Activated naive CD4-positive, alpha-beta T cell treated with anti-CD3 and anti-CD28 coated beads, Interleukin-2, amount 50 U/mL, for 24 hours (primary cell): Measurements from ENCODE around the gene PHF21A.

Experiments used
- H3K27ac Mint-ChIP-seq: one replicate; pipeline ENCODE4 v1.8.0; 2021; ENCODE audit warnings: mild to moderate bottlenecking, mixed read lengths
- H3K27me3 Mint-ChIP-seq: one replicate; pipeline ENCODE4 v1.8.0; 2021; ENCODE audit warnings: mixed read lengths
- H3K36me3 Mint-ChIP-seq: one replicate; pipeline ENCODE4 v1.8.0; 2021; ENCODE audit warnings: mixed read lengths
- H3K4me1 Mint-ChIP-seq: one replicate; pipeline ENCODE4 v1.8.0; 2021; ENCODE audit warnings: mixed read lengths
- H3K4me3 Mint-ChIP-seq: one replicate; pipeline ENCODE4 v1.8.0; 2021; ENCODE audit warnings: mild to moderate bottlenecking, mixed read lengths
- H3K9me3 Mint-ChIP-seq: one replicate; pipeline ENCODE4 v1.8.0; 2021; ENCODE audit warnings: mixed read lengths

PHF21A gene

GRCh38 chr11:46069595-46069994, 51.7 kb downstream of the PHF21A start:
- peaks cover 21% of the 10 kb centered on the region for H3K36me3 Mint-ChIP-seq
- H3K27me3 Mint-ChIP-seq: no peaks in the 10 kb centered on the region
- H3K27ac Mint-ChIP-seq: no peak overlapping the region
- H3K9me3 Mint-ChIP-seq: no peaks in the 10 kb centered on the region
- H3K4me1 Mint-ChIP-seq: peaks cover 32% of the 10 kb centered on the region
- no peak overlapping the region for H3K4me3 Mint-ChIP-seq

- H3K27ac Mint-ChIP-seq: no peak overlapping the region
- H3K4me1 Mint-ChIP-seq: peaks cover 35% of the 10 kb centered on the region
- H3K4me3 Mint-ChIP-seq: no peak overlapping the region
- H3K27me3 Mint-ChIP-seq: no peaks in the 10 kb centered on the region
- H3K9me3 Mint-ChIP-seq: no peaks in the 10 kb centered on the region
- peaks cover 36% of the 10 kb centered on the region for H3K36me3 Mint-ChIP-seq
These were observed 54.9 kb downstream of the PHF21A start for GRCh38 chr11:46066335-46066734.

GRCh38 chr11:46065681-46066080, 55.6 kb downstream of the PHF21A start:
- Mint-ChIP-seq H3K27me3 (no peaks in the 10 kb centered on the region), H3K36me3 (peaks cover 41% of the 10 kb centered on the region), H3K27ac (no peak overlapping the region), H3K9me3 (no peaks in the 10 kb centered on the region), H3K4me3 (no peak overlapping the region), H3K4me1 (peaks cover 35% of the 10 kb centered on the region)

GRCh38 chr11:46064221-46064620, 57.0 kb downstream of the PHF21A start:
- H3K4me3 Mint-ChIP-seq: no peak overlapping the region
- no peak overlapping the region for H3K27ac Mint-ChIP-seq
- H3K9me3 Mint-ChIP-seq: no peaks in the 10 kb centered on the region
- peaks cover 35% of the 10 kb centered on the region for H3K4me1 Mint-ChIP-seq
- H3K36me3 Mint-ChIP-seq: peaks cover 39% of the 10 kb centered on the region
- H3K27me3 Mint-ChIP-seq: no peaks in the 10 kb centered on the region

- no peaks in the 10 kb centered on the region for H3K9me3 Mint-ChIP-seq
- H3K4me3 Mint-ChIP-seq: no peak overlapping the region
- H3K4me1 Mint-ChIP-seq: peaks cover 33% of the 10 kb centered on the region
- H3K27ac Mint-ChIP-seq: no peak overlapping the region
- no peaks in the 10 kb centered on the region for H3K27me3 Mint-ChIP-seq
- peaks cover 39% of the 10 kb centered on the region for H3K36me3 Mint-ChIP-seq
These were observed 58.1 kb downstream of the PHF21A start for GRCh38 chr11:46063138-46063537.

- Mint-ChIP-seq H3K4me1 (peaks cover 15% of the 10 kb centered on the region), H3K4me3 (no peak overlapping the region), H3K9me3 (no peaks in the 10 kb centered on the region), H3K27me3 (no peaks in the 10 kb centered on the region), H3K27ac (no peak overlapping the region), H3K36me3 (peaks cover 24% of the 10 kb centered on the region)
These were observed 61.2 kb downstream of the PHF21A start for GRCh38 chr11:46060013-46060412.

- peaks cover 11% of the 10 kb centered on the region for H3K4me1 Mint-ChIP-seq
- no peak overlapping the region for H3K4me3 Mint-ChIP-seq
- no peaks in the 10 kb centered on the region for H3K27me3 Mint-ChIP-seq
- no peak overlapping the region for H3K27ac Mint-ChIP-seq
- H3K9me3 Mint-ChIP-seq: no peaks in the 10 kb centered on the region
- peaks cover 18% of the 10 kb centered on the region for H3K36me3 Mint-ChIP-seq
These were observed 63.8 kb downstream of the PHF21A start for GRCh38 chr11:46057489-46057888.

- Mint-ChIP-seq H3K27me3 (no peaks in the 10 kb centered on the region), H3K27ac (no peak overlapping the region), H3K36me3 (peaks cover 6% of the 10 kb centered on the region), H3K9me3 (no peaks in the 10 kb centered on the region), H3K4me3 (no peak overlapping the region), H3K4me1 (peaks cover 12% of the 10 kb centered on the region)
These were observed 65.9 kb downstream of the PHF21A start for GRCh38 chr11:46055371-46055770.

GRCh38 chr11:46051102-46051501, 70.2 kb downstream of the PHF21A start:
- H3K27me3 Mint-ChIP-seq: no peaks in the 10 kb centered on the region
- peaks cover 10% of the 10 kb centered on the region for H3K4me1 Mint-ChIP-seq
- peaks cover 20% of the 10 kb centered on the region for H3K36me3 Mint-ChIP-seq
- H3K4me3 Mint-ChIP-seq: no peak overlapping the region
- H3K9me3 Mint-ChIP-seq: no peaks in the 10 kb centered on the region
- H3K27ac Mint-ChIP-seq: no peak overlapping the region

- H3K4me3 Mint-ChIP-seq: no peak overlapping the region
- H3K27me3 Mint-ChIP-seq: no peaks in the 10 kb centered on the region
- H3K4me1 Mint-ChIP-seq: peaks cover 10% of the 10 kb centered on the region
- H3K36me3 Mint-ChIP-seq: peaks cover 20% of the 10 kb centered on the region
- no peak overlapping the region for H3K27ac Mint-ChIP-seq
- no peaks in the 10 kb centered on the region for H3K9me3 Mint-ChIP-seq
These were observed 70.6 kb downstream of the PHF21A start for GRCh38 chr11:46050662-46051061.

- Mint-ChIP-seq H3K36me3 (peaks cover 20% of the 10 kb centered on the region), H3K9me3 (no peaks in the 10 kb centered on the region), H3K27ac (no peak overlapping the region), H3K4me3 (no peak overlapping the region), H3K4me1 (peaks cover 10% of the 10 kb centered on the region), H3K27me3 (no peaks in the 10 kb centered on the region)
These were observed 71.2 kb downstream of the PHF21A start for GRCh38 chr11:46050003-46050461.

- Mint-ChIP-seq H3K4me3 (no peak overlapping the region), H3K9me3 (no peaks in the 10 kb centered on the region), H3K4me1 (peaks cover 10% of the 10 kb centered on the region), H3K27me3 (no peaks in the 10 kb centered on the region), H3K36me3 (peaks cover 20% of the 10 kb centered on the region), H3K27ac (no peak overlapping the region)
These were observed 71.8 kb downstream of the PHF21A start for GRCh38 chr11:46049325-46049897.

- Mint-ChIP-seq H3K9me3 (no peaks in the 10 kb centered on the region), H3K4me1 (peaks cover 10% of the 10 kb centered on the region), H3K4me3 (no peak overlapping the region), H3K27me3 (no peaks in the 10 kb centered on the region), H3K27ac (no peak overlapping the region), H3K36me3 (peaks cover 17% of the 10 kb centered on the region)
These were observed 73.1 kb downstream of the PHF21A start for GRCh38 chr11:46048198-46048597.

GRCh38 chr11:46047520-46047919, 73.7 kb downstream of the PHF21A start:
- H3K4me3 Mint-ChIP-seq: no peak overlapping the region
- H3K36me3 Mint-ChIP-seq: peaks cover 19% of the 10 kb centered on the region
- no peak overlapping the region for H3K27ac Mint-ChIP-seq

GRCh38 chr11:46045811-46046210, 75.4 kb downstream of the PHF21A start:
- H3K4me3 Mint-ChIP-seq: no peak overlapping the region
- H3K4me1 Mint-ChIP-seq: peaks cover 19% of the 10 kb centered on the region
- no peak overlapping the region for H3K27ac Mint-ChIP-seq
- no peaks in the 10 kb centered on the region for H3K27me3 Mint-ChIP-seq
- H3K36me3 Mint-ChIP-seq: peaks cover 15% of the 10 kb centered on the region
- no peaks in the 10 kb centered on the region for H3K9me3 Mint-ChIP-seq

More at GRCh38 chr11:46047520-46047919, 73.7 kb downstream of the PHF21A start:
- H3K27me3 Mint-ChIP-seq: no peaks in the 10 kb centered on the region
- peaks cover 13% of the 10 kb centered on the region for H3K4me1 Mint-ChIP-seq
- H3K9me3 Mint-ChIP-seq: no peaks in the 10 kb centered on the region

GRCh38 chr11:46044601-46045000, 76.7 kb downstream of the PHF21A start:
- Mint-ChIP-seq H3K4me1 (peaks cover 30% of the 10 kb centered on the region), H3K27me3 (no peaks in the 10 kb centered on the region), H3K9me3 (no peaks in the 10 kb centered on the region), H3K4me3 (no peak overlapping the region), H3K27ac (no peak overlapping the region), H3K36me3 (peaks cover 13% of the 10 kb centered on the region)

- H3K9me3 Mint-ChIP-seq: no peaks in the 10 kb centered on the region
- H3K27me3 Mint-ChIP-seq: no peaks in the 10 kb centered on the region
- no peak overlapping the region for H3K4me3 Mint-ChIP-seq
- peaks cover 33% of the 10 kb centered on the region for H3K4me1 Mint-ChIP-seq
- H3K27ac Mint-ChIP-seq: peak overlapping the region; percentile 35
- H3K36me3 Mint-ChIP-seq: peaks cover 6% of the 10 kb centered on the region
These were observed 81.3 kb downstream of the PHF21A start for GRCh38 chr11:46039990-46040389.
